Right lobe of liver (tissue), 4 donors: ENCODE measurements around the gene ST8SIA5.

Source experiments
- POLR2A ChIP-seq: fragments of 450-650 bp; IDR thresholded peaks from one replicate; pipeline ENCODE4 v1.6.1; 2017; ENCODE audit warnings: antibody characterized with exemption, mild to moderate bottlenecking
- TF ChIP-seq, protein P1 (sequence below), 4 donors: fragments of 200-600 bp in 3 of 4; fragments of 450-650 bp in 1 of 4; IDR thresholded peaks; one replicate each; pipeline versions ENCODE4 v1.5.1 to v1.8.0; 2016 to 2022; ENCODE audit warnings: antibody characterized with exemption in 4 of 4, mild to moderate bottlenecking in 2 of 4
- donor health status: DM: no; HTN: no; CAD: no.
- donor health status: DM: no; HTN: no; CAD: no.
- donor health status: DM: no; HTN: yes; CAD: no.

DNA sequence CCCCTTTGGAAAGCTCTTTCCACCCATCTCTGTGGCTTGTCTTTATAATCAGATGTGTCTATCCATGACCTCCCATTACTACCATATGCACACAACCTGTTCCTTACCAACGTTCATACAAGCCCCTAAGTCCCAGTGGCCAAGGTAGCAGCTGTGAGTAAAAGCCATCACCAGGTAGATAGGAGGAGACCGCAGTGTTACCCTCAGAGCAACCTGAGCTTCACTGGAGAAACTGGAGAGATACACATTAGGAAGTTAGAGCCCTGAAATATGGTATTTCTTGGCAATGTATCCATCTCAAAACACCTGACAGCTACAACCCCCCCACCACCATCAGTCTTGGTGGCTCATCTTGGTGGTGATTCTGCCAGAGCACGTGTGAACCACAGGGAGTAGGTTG is 125.9 kb downstream of the ST8SIA5 start:
- TF ChIP-seq, protein P1, sequence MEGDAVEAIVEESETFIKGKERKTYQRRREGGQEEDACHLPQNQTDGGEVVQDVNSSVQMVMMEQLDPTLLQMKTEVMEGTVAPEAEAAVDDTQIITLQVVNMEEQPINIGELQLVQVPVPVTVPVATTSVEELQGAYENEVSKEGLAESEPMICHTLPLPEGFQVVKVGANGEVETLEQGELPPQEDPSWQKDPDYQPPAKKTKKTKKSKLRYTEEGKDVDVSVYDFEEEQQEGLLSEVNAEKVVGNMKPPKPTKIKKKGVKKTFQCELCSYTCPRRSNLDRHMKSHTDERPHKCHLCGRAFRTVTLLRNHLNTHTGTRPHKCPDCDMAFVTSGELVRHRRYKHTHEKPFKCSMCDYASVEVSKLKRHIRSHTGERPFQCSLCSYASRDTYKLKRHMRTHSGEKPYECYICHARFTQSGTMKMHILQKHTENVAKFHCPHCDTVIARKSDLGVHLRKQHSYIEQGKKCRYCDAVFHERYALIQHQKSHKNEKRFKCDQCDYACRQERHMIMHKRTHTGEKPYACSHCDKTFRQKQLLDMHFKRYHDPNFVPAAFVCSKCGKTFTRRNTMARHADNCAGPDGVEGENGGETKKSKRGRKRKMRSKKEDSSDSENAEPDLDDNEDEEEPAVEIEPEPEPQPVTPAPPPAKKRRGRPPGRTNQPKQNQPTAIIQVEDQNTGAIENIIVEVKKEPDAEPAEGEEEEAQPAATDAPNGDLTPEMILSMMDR (IDR thresholded peaks at IDR 0.05) = no peak
- TF ChIP-seq POLR2A = no peak
